HepG2 (cell line): ENCODE data around the gene SEMA4F. TPM values are rescaled to one million over a fixed set of nuclear protein-coding genes. Genes with fewer than 3 reads are reported as not detected.

ENCODE experiments used
- ATAC-seq: fragments of 200-7000 bp; cut with Tn5 transposase; 3 replicates; pipeline ENCODE4 v1.9.1; 2020; ENCODE audit warnings: mild to moderate bottlenecking, moderate library complexity
- BruUV-seq: library from RNA; stranded (reverse); fragments of 400-500 nt; replicated peaks from 2 replicates; lab custom pipeline; 2021; lab: Mats Ljungman, UMichigan
- CTCF ChIA-PET: fragments of 300-600 bp; formaldehyde crosslinking; extraction: SDS; loops from one replicate; lab custom pipeline; 2021; ENCODE audit warnings: low total read pairs, inconsistent platforms, low intra/inter-chr PET ratio; lab: Yijun Ruan, JAX
- POLR2A ChIA-PET: fragments of 350-600 bp; sonication (Branson Sonifier 250); formaldehyde crosslinking; loops from one replicate; lab custom pipeline; 2020; ENCODE audit warnings: antibody characterized with exemption, inconsistent platforms; lab: Yijun Ruan, JAX
- DNase-seq: peaks from one replicate; pipeline ENCODE4 v3.0.0-alpha.2; 2015; ENCODE audit warnings: low spot score
- FAIRE-seq: peaks from 3 replicates; lab custom pipeline; 2011; peaks lifted over from hg19 to GRCh38; lab: Jason Lieb, UNC
- H2AFZ ChIP-seq: one replicate; pipeline ENCODE4 v1.6.1; 2011; ENCODE audit warnings: low read length, inconsistent platforms
- H3K27ac ChIP-seq: fragments of 300-600 bp; 3 replicates; pipeline ENCODE4 v1.8.0; 2011; ENCODE audit warnings: mixed run types, mild to moderate bottlenecking, mixed read lengths, low read length, inconsistent platforms; ENCODE audit not compliant: insufficient read depth; ENCODE audit errors: extremely low read length
- H3K27me3 ChIP-seq, 2 experiments: fragments of 200-600 bp in 1 of 2; 2 replicates in 1 of 2; 3 replicates in 1 of 2; pipeline versions ENCODE4 v1.6.0 to v1.8.0; 2011; ENCODE audit warnings: low read length in 2 of 2, mild to moderate bottlenecking in 2 of 2, moderate library complexity in 2 of 2, inconsistent platforms in 1 of 2; ENCODE audit not compliant: insufficient read depth in 2 of 2, control insufficient read depth in 1 of 2
- H3K36me3 ChIP-seq, 2 experiments: fragments of 200-600 bp in 1 of 2; replicated peaks in 1 of 2; 2 replicates in 1 of 2; 3 replicates in 1 of 2; pipeline versions ENCODE4 v1.5.1 to v1.8.0; 2011; ENCODE audit warnings: low read length in 2 of 2, inconsistent platforms in 1 of 2; ENCODE audit not compliant: insufficient read depth in 2 of 2, control insufficient read depth in 1 of 2
- H3K4me1 ChIP-seq: 2 replicates; pipeline ENCODE4 v1.5.1; 2012; ENCODE audit warnings: low read length, inconsistent platforms; ENCODE audit not compliant: insufficient read depth
- H3K4me2 ChIP-seq: 2 replicates; pipeline ENCODE4 v1.6.0; 2011; ENCODE audit warnings: low read depth, low read length, inconsistent platforms
- H3K4me3 ChIP-seq, 3 experiments: fragments of 200-600 bp in 1 of 3; sonication (generic), shearing (Covaris generic) in 1 of 3; replicated peaks in 1 of 3; 2 replicates each; pipeline ENCODE4 v1.5.1; 2011 to 2016; ENCODE audit warnings: low read length in 3 of 3, inconsistent platforms in 2 of 3, low read depth in 2 of 3, mild to moderate bottlenecking in 2 of 3, control low read depth in 1 of 3, mixed read lengths in 1 of 3; ENCODE audit not compliant: insufficient read depth in 1 of 3
- H3K79me2 ChIP-seq: one replicate; pipeline ENCODE4 v1.6.1; 2011; ENCODE audit warnings: low read length, inconsistent platforms; ENCODE audit not compliant: insufficient read depth
- H3K9ac ChIP-seq: 2 replicates; pipeline ENCODE4 v1.6.0; 2011; ENCODE audit warnings: mild to moderate bottlenecking, low read depth, low read length, inconsistent platforms; ENCODE audit not compliant: insufficient read depth
- H3K9me3 ChIP-seq: 2 replicates; pipeline ENCODE4 v1.5.1; 2012; ENCODE audit warnings: mild to moderate bottlenecking, low read length
- H4K20me1 ChIP-seq: 2 replicates; pipeline ENCODE4 v1.6.0; 2011; ENCODE audit warnings: inconsistent platforms, mild to moderate bottlenecking, low read length, moderate library complexity; ENCODE audit not compliant: insufficient read depth
- CAMTA2 ChIP-seq: sonication (generic); formaldehyde crosslinking; IDR thresholded peaks from 2 replicates; pipeline ENCODE4 v1.4.0; 2020; ENCODE audit warnings: mild to moderate bottlenecking, missing genetic modification reagents, borderline replicate concordance
- CEBPB ChIP-seq: IDR thresholded peaks from 2 replicates; pipeline ENCODE4 v1.6.1; 2011; ENCODE audit warnings: low read depth, low read length, improper control_type of control experiment, borderline replicate concordance
- IKZF4 ChIP-seq: sonication (generic); formaldehyde crosslinking; IDR thresholded peaks from 2 replicates; pipeline ENCODE4 v1.5.1; 2020; ENCODE audit warnings: borderline replicate concordance, mild to moderate bottlenecking, low read depth, missing genetic modification reagents; ENCODE audit errors: not compliant biosample characterization
- MAF1 ChIP-seq: sonication (generic); formaldehyde crosslinking; IDR thresholded peaks from 2 replicates; pipeline ENCODE4 v1.5.0; 2020; ENCODE audit warnings: missing genetic modification reagents, borderline replicate concordance
- MYNN ChIP-seq: sonication (generic); formaldehyde crosslinking; IDR thresholded peaks from 2 replicates; pipeline ENCODE4 v1.4.0; 2020; ENCODE audit warnings: mild to moderate bottlenecking, low read depth, missing genetic modification reagents
- NFIC ChIP-seq: IDR thresholded peaks from 2 replicates; pipeline ENCODE4 v1.6.1; 2012; ENCODE audit warnings: mild to moderate bottlenecking, low read length, inconsistent platforms
- RARG ChIP-seq: sonication (generic); formaldehyde crosslinking; IDR thresholded peaks from 2 replicates; pipeline ENCODE4 v1.4.0; 2020; ENCODE audit warnings: low read depth, mild to moderate bottlenecking, missing genetic modification reagents
- SIX4 ChIP-seq: sonication (generic); formaldehyde crosslinking; IDR thresholded peaks from 2 replicates; pipeline ENCODE4 v1.4.0; 2020; ENCODE audit warnings: missing genetic modification reagents
- ZNF17 ChIP-seq: sonication (generic); formaldehyde crosslinking; IDR thresholded peaks from 2 replicates; pipeline ENCODE4 v1.5.0; 2020; ENCODE audit warnings: mild to moderate bottlenecking, missing genetic modification reagents
- ZNF501 ChIP-seq: sonication (generic); formaldehyde crosslinking; IDR thresholded peaks from 2 replicates; pipeline ENCODE4 v1.5.1; 2020; ENCODE audit warnings: mild to moderate bottlenecking, moderate library complexity, missing genetic modification reagents
- ZNF510 ChIP-seq: sonication (generic); formaldehyde crosslinking; IDR thresholded peaks from 2 replicates; pipeline ENCODE4 v1.4.0; 2020; ENCODE audit warnings: low read depth, mild to moderate bottlenecking, missing genetic modification reagents
- ZNF7 ChIP-seq: IDR thresholded peaks from 2 replicates; pipeline ENCODE4 v1.6.1; 2016; ENCODE audit warnings: missing biosample characterization, missing genetic modification reagents
- ZNF766 ChIP-seq: sonication (generic); formaldehyde crosslinking; IDR thresholded peaks from 2 replicates; pipeline ENCODE4 v1.5.0; 2020; ENCODE audit warnings: missing genetic modification reagents, borderline replicate concordance
- ZSCAN20 ChIP-seq: sonication (generic); formaldehyde crosslinking; IDR thresholded peaks from 2 replicates; pipeline ENCODE4 v1.4.0; 2020; ENCODE audit warnings: missing genetic modification reagents, mild to moderate bottlenecking, borderline replicate concordance
- ZSCAN21 ChIP-seq: sonication (generic); formaldehyde crosslinking; IDR thresholded peaks from 2 replicates; pipeline ENCODE4 v1.8.0; 2022; ENCODE audit warnings: mild to moderate bottlenecking, missing genetic modification reagents, moderate library complexity, borderline replicate concordance
- ZSCAN9 ChIP-seq: IDR thresholded peaks from 2 replicates; pipeline ENCODE4 v1.6.1; 2016; ENCODE audit warnings: borderline replicate concordance
- WGBS: methylation state at CpG from one replicate; pipeline ENCODE4 v1.1.6; 2017; ENCODE audit warnings: low lambda C conversion rate; 5-methylcytosine and 5-hydroxymethylcytosine counted together
- in situ Hi-C: cut with HindIII; loops from 2 replicates; pipeline ENCODE4 v1.10.0; 2017; ENCODE audit warnings: low pct_unique_long_range_greater_than_20kb; ENCODE audit not compliant: extremely low pct_ligation_motif_present
- intact Hi-C: fragments of 100-400 bp; cut with micrococcal nuclease; formaldehyde crosslinking; loops from one replicate; pipeline ENCODE4 v1.10.0; 2022; ENCODE audit not compliant: unreplicated experiment
- polyA plus RNA-seq, 8 experiments: library from polyadenylated mRNA; depleted of rRNA in 3 of 8; stranded (reverse) in 7 of 8; unstranded in 1 of 8; fragments of >200 nt; fragmentation: Illumina TruSeq in 4 of 8; extraction: Trizol in 4 of 8; gene quantifications; 2 replicates each; pipeline versions ENCODE4 v1.2.1 to v1.2.3, GENCODE V29; 2011 to 2016; ENCODE audit warnings: low read depth in 4 of 8, missing spikeins in 1 of 8, mixed read lengths in 1 of 8; ENCODE audit not compliant: insufficient read depth in 1 of 8
- total RNA-seq, 5 experiments: library from RNA; depleted of rRNA; stranded (reverse); fragments of >200 nt; fragmentation: Illumina TruSeq; extraction: Trizol; gene quantifications; 2 replicates each; pipeline ENCODE4 v1.2.3, GENCODE V29; 2016; ENCODE audit warnings: low read depth in 1 of 5
- TF ChIP-seq, protein P1 (sequence below): sonication (generic); formaldehyde crosslinking; IDR thresholded peaks from 2 replicates; pipeline ENCODE4 v1.4.0; 2020; ENCODE audit warnings: mild to moderate bottlenecking, missing genetic modification reagents
- TF ChIP-seq, protein P2 (sequence below): sonication (generic); formaldehyde crosslinking; IDR thresholded peaks from 2 replicates; pipeline ENCODE4 v1.4.0; 2020; ENCODE audit warnings: missing genetic modification reagents

Gene SEMA4F
- total and polyA plus RNA-seq, 2 of the 13 experiments (the other 11 are each of a cell fraction or from before 2014, with no cell fraction given) = 7.1 to 10.3 TPM

DNA sequence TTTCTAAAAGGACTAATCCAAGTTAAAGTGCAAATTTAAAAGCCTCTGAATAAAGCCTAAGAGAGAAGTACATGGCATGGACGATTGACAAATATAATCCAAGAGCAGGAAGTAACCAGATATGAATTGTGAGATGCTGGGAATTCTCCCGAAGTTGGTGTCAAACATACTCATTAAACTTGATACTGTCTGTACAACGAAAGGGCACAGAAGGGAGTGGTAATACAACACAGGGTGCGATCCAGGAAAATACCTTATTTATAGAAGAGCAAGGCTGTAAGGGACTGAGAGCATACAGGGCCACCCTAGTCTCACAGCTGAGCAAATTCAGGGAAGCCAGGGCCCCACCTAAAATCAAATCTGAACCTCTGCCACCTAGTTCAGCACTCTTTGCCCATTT lies 41.6 kb downstream of the SEMA4F start:
- H3K27me3 ChIP-seq = 0 out of 5 replicates have a peak, but pooled peaks cover 2 to 9% of the 10 kb centered on the region in 2 experiments
- H3K4me2 ChIP-seq = no peak overlapping the region
- H3K79me2 ChIP-seq = no peaks in the 10 kb centered on the region
- no peak overlapping the region for H3K4me3 ChIP-seq
- intact Hi-C loops (loop anchor here (10.0 kb wide), 1 partner anchor 369 kb away; no protein-coding TSS in a partner anchor), in situ Hi-C loops (loop anchor here (10.0 kb wide), 2 partner anchors 179 to 709 kb away; no protein-coding TSS in a partner anchor)
- H4K20me1 ChIP-seq = no peaks in the 10 kb centered on the region
- ChIA-PET CTCF (no interaction called here), POLR2A (no interaction called here)
- no peak for FAIRE-seq
- BruUV-seq = no TSS peak
- H3K36me3 ChIP-seq = no peaks in the 10 kb centered on the region
- DNase-seq = no peak
- H3K9ac ChIP-seq = no peak overlapping the region
- 34% methylated on average over 4 of the region's 4 CpGs for WGBS
- ATAC-seq = no peak
- no peak overlapping the region for H2AFZ ChIP-seq
- no peaks in the 10 kb centered on the region for H3K9me3 ChIP-seq
- no peak overlapping the region for H3K27ac ChIP-seq
- TF ChIP-seq ZSCAN20 (CRISPR knock-in tag) = no peak
- TF ChIP-seq ZSCAN21 (CRISPR knock-in tag) = no peak
- no peak for TF ChIP-seq ZSCAN9 (CRISPR knock-in tag)
- TF ChIP-seq ZNF501 = no peak
- no peak for TF ChIP-seq CEBPB
- TF ChIP-seq SIX4 = no peak
- TF ChIP-seq ZNF7 (CRISPR knock-in tag) = no peak
- TF ChIP-seq, protein P1, sequence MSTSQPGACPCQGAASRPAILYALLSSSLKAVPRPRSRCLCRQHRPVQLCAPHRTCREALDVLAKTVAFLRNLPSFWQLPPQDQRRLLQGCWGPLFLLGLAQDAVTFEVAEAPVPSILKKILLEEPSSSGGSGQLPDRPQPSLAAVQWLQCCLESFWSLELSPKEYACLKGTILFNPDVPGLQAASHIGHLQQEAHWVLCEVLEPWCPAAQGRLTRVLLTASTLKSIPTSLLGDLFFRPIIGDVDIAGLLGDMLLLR (CRISPR knock-in tag) = no peak
- TF ChIP-seq IKZF4 = no peak
- TF ChIP-seq NFIC = no peak
- TF ChIP-seq, protein P2, sequence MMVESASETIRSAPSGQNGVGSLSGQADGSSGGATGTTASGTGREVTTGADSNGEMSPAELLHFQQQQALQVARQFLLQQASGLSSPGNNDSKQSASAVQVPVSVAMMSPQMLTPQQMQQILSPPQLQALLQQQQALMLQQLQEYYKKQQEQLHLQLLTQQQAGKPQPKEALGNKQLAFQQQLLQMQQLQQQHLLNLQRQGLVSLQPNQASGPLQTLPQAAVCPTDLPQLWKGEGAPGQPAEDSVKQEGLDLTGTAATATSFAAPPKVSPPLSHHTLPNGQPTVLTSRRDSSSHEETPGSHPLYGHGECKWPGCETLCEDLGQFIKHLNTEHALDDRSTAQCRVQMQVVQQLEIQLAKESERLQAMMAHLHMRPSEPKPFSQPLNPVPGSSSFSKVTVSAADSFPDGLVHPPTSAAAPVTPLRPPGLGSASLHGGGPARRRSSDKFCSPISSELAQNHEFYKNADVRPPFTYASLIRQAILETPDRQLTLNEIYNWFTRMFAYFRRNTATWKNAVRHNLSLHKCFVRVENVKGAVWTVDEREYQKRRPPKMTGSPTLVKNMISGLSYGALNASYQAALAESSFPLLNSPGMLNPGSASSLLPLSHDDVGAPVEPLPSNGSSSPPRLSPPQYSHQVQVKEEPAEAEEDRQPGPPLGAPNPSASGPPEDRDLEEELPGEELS (CRISPR knock-in tag) = no peak
- TF ChIP-seq CAMTA2 = no peak
- no peak for TF ChIP-seq RARG
- TF ChIP-seq MAF1 (CRISPR knock-in tag) = no peak
- TF ChIP-seq ZNF766 = no peak
- TF ChIP-seq MYNN (CRISPR knock-in tag) = no peak
- TF ChIP-seq ZNF510 = no peak
- no peak for TF ChIP-seq ZNF17
- H3K4me1 ChIP-seq = peaks cover 35% of the 10 kb centered on the region; the same call in 1 of the 2 replicates
